Stimulated activated CD4-positive, alpha-beta T cell treated with anti-CD3 and anti-CD28 coated beads, Interleukin-4, amount 100 ng/mL, for 4 hours (primary cell): ENCODE results near the gene PYROXD2.

Experiments used
- DNase-seq, 2 experiments: peaks; one replicate each; pipeline ENCODE4 v3.0.0-alpha.2; 2020

The PYROXD2 gene

GRCh38 chr10:98414932-98415730, at the start of gene PYROXD2:
TSS of gene PYROXD2 (minus strand) at chr10:98415182. CDS start at chr10:98415135, 47 bp downstream.
- peak; percentile 17 to 25 for DNase-seq

GRCh38 chr10:98463976-98464754, 49.2 kb upstream of the PYROXD2 start:
- no peak for DNase-seq

DNA sequence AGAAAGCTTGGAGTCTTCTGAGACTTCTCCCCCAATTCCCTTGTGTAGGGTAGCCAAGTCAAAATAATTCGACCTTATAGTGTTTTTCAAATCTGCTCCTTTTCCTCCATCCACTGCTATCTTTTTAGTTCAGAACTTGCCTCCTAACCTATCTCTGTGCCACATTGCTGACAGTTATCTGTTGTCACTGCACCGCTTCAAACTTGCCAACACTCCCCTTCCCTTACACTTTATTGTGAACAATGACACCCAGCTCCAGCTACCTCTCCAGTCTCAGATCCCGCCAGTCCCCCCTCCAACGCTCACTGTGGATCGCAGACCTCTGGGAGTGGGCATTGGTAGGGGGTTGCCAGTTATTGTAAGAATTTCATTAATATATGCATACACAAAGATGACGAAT, 48.0 kb upstream of the PYROXD2 start:
- DNase-seq: no peak

DNA sequence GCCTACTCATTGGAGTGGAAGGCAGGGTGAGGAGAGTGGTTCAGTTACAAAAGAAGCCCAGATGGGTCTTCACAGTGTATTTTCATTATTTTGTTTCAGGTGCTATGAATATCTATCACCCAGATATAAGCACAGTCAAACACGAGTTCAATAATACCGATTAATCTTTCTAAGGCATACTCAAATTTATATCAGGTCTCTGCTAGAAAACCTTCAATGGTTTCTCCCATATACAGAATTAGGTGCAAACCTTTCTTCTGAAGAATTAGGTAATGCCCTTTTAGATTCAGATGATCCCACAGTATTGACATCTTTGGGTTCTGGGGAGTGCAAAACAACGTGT, 46.5 kb upstream of the PYROXD2 start:
- DNase-seq: no peak

GRCh38 chr10:98460837-98461499, 46.0 kb upstream of the PYROXD2 start:
- no peak for DNase-seq

DNA sequence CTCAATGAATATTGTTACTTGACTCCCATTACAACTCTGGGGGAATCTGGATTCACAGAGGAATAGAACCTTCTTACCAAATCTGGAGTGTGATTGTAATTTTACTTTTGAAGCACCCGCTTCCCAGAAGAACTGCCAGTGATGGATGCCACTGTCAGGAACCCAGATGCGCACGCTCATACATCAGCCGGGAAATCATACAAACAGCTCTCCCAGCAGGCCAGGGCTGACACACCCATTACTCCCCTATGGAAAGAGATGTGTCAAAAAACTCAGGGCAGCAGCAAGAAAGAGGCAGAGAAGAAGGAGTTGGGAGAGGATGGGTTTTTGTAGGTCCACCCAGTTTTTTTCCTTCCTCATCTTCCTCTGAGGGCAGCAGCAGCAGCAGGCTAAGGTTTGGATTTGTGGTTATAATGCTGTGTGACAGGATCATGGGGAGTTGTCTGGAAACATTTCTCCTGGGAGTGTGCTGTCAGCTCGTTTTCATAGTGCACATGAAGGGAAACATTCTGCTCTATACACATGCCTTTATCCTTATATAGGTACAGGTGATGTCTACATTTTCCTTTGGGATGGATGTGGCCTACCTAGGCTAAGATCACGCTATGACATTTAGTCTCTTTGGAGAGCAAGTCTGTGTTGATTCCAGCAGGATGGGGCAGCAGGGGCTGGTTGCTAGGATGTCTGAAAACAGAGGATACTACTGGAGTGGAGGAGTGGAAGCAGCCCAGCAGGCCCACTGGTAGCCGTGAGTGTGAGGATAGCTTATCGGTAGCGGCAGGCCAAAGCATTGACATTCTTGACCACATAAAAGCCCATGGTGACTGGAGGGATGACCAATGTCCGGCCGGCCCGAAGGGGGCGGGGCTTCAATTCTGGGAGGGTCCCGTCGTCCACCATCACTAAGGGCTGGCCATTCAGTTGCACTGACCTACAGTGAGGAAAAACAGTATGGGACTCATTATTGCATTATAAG, 44.1 kb upstream of the PYROXD2 start:
- no peak for DNase-seq

DNA sequence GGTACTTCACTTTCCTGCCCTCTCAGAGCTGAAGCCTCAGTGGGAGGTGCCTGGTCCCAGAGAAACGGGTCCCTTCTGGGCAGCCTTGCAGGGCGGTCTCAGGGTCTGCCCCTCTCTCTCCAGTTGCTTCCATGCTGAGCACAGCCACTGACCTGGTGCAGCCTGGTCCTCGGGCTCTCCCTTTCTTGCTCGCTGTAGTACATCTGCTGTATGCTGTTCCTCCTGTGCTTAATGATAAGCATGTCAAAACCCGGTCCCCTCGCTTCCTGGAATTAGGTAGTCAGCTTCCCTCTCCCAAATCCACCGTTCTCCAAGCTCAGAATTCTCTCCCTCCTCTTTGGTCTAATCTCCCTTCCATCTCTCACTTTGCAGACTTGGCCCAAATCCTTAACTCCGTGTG, 42.7 kb upstream of the PYROXD2 start:
- DNase-seq: no peak

DNA sequence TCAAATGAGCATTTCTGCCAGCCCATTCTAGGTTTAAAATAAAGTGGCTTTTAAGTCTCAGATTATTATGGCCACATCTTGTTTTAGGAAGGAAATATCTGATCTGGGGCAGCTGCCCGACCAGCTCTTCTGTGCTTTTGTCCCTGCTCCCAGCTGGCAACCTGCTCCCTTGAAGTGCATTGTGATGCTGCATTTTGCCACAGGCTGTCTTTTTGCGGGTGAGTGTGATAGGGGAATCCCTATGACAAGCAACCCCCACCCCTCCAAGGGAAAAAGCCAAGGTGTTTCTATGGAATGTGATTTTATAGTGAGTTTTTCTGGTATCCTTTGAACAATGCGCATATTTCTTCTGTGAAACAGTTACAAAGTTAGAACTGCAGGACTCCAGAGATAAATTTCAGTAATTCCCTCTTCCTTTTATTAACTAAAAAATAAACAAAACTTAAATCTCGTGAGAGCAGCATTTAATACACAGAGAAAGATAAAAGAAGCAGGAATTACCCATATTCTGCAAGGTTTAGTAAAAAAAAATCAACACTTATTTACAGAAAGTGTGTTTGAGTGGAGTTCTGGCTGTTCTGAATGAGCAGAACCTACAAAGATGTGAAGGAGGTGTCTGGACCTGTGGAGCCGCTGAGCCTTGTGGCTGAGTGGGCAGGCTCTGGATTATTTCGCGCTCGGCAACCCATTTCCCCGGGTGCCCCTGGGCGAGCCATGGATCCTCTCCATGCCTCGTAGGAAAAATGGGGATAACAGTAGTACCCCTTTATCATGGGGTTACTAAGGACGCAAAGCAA, 41.9 kb upstream of the PYROXD2 start:
- no peak for DNase-seq

GRCh38 chr10:98456043-98456570, 41.1 kb upstream of the PYROXD2 start:
- no peak for DNase-seq

- DNase-seq: no peak
Observed at GRCh38 chr10:98453729-98454128, 38.7 kb upstream of the PYROXD2 start.

- DNase-seq: no peak
Observed at GRCh38 chr10:98450618-98451017, 35.6 kb upstream of the PYROXD2 start.

- DNase-seq: no peak
Observed at GRCh38 chr10:98449287-98449686, 34.3 kb upstream of the PYROXD2 start.

DNA sequence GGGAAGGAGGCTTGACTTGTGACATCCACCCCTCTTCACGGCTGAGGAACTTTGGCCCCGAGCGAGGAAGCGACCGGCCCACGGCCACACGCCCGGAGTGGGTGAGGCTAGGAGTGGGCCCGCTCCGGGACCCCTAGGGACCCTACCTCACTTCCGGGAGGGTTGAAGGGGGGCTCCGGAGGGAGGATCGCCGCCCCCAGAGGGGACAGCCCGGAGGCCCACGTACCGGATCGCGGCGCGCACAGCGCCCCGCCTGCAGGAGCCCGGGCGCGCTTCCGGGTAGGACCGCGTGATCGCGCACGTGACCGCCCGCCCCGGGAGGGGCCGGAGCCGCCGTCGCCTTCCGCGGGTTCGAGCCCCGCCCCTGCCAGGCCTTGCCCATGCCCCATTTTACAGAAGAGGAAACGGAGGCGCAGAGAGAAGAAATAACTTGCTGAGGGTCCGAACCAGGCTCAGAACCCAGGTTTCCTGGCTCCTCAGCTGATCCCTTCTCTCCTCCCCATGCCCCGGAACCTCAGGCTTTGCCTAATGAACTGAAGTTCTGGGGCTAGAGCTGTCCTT, 31.8 kb upstream of the PYROXD2 start, which contains the start of gene HPS1:
TSS of gene HPS1 (minus strand) at position 275 of the 561 bp plus-strand sequence. CDS start 3,695 bp downstream, outside the sequence.
- peak; percentile 80 to 89 for DNase-seq

DNA sequence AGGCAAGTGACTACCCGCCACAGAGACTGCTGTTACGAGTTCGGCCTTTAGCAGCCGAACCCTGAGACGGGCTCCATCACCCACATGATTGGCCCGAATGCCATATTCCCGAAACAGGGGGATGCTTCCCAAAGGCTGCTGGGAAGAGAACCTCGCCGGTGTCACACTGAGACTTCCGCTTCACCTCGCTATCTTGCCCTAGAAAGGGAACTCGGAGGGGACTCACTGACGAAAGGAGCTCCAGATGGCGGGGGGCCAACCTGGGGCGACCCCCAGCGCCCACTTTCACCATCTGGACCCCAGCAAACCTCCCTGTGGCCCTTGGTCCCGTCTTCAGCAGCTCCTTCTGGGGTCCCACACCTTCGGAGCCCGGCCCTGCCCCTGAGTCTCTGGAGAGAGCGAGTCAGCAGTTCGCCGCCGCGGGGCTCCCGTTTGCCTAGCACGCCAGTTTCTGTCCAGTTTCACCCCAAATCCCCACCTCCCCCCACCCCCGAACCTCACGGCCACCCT, 31.2 kb upstream of the PYROXD2 start:
- DNase-seq: peak in 1 of 2 experiments; percentile 44

DNA sequence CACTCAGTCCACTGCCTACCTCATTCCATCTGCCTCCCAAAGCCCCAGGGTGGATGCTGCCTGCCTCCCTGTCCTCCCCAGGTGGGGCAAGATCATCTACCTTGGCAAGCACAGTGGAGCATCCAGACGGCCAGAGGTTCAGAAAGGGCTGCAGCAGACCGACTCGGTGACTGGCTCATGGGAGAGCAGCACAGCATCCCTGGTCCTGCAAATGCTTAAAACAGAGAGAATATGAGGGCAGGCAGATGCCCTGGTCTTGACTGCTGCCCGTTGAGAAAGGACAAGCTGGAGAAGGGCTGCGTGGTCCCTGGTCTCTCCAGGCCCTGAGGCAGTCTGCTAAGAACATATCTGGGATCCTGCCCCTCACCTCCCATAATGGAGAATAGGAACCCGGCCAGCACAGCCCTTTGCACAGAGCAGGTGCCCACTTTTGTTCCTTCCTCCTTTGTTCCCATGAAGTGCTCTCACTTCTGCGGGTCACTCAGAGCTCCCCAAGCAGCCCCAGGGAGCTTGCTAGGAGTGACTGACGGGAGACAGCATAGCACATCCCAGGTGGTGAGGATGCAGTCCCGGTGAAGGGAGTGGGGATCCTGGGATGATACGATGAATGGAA, 30.3 kb upstream of the PYROXD2 start:
- DNase-seq: no peak

DNA sequence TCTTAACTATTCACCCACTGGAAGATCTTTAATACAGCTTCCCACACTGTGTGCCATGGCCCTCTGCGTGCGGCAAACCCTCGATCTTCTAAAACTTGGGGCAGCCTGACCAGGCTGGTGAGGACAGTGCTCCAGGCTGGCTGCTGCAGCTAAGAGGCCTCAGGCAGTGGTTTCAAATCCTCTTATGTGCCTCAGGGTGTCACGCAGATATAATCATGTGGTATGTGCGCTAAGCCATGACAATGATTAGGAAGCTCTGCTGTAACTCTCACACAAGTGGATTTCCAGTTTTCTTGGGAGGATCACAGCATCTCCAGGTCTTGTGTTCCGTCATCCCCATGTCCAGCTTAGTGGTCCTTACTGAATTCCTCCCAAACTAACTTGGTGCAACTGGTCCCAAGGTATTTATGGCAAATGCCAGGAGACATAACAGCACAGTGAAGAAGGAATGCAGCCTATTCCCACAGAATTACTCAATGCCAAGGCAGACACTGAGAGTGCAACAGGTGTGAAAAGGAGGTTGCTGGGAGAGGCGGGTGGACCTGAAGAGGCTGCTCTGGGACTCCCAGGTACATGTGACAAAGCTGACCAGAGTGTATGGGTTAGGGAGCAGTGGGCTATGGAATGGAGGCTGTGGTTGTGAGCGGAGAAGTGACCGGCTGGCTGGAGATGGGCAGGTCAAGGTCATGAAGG, 29.5 kb upstream of the PYROXD2 start:
- DNase-seq: no peak

DNA sequence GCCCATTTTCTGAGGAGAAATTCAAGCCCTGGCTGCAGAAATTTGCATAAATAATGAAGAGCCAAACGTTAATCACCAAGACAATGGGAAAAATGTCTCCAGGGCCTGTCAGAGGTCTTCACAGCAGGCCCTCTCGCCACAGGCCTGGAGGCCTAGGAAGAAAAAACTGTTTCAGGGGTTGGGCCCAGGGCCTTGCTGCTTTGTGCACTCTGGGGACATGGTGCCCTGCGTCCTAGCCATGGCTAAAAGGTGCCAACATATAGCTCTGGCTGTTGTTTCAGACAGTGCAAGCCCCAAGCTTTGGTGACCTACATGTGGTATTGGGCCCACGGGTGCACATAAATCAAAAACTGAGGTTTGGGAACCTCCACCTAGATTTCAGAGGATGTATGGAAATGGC, 23.7 kb upstream of the PYROXD2 start:
- no peak for DNase-seq

DNA sequence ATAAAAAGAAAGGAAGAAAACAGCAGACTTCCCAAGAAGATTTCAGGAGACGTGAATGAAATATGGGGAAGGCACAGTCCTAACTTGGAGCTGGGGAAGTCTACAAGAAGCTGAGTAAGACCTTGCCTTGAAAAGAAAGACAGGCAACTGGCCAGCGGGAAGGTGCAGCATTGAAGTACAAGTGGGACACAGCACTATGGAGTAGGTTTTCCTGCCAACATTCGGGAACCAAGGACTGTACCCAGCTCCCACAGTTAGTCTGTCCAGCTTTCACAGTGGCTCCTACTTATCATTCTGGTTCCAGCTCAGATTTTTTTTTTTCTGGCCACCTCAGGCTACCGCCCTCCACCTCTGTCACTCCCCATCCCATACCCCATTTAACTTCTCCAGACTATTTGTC, 21.7 kb upstream of the PYROXD2 start:
- DNase-seq: no peak

DNA sequence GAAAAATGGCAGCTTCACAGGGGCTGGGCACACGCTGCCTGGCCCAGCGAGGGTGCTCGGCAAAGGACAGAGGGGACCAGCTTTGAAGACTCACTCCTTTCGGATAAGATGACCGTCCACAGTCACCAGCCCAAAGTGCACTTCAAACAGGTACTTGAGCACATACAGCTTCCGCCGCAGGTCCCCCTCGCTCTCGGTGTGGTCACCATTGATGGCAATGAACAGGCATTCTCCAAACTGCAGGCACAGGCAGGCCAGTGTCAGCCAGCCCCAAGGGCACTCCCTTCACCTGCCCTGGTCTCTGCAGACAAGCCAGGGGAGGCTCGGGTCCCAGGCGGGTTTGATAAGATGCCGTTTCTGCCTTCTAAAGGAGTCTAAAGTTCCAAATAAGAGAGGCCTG, 20.2 kb upstream of the PYROXD2 start:
- DNase-seq: no peak
